EH (cell line): ENCODE measurements around the gene INPP1.

Experiments
- DNase-seq: peaks from one replicate; pipeline ENCODE4 v3.0.0-alpha.2; 2015; ENCODE audit warnings: low read depth

INPP1 gene

GRCh38 chr2:190409616-190410015 is 66.2 kb downstream of the INPP1 start:
- no peak for DNase-seq

GRCh38 chr2:190410166-190410565 is 66.8 kb downstream of the INPP1 start:
- no peak for DNase-seq

- no peak for DNase-seq
These were observed 69.6 kb downstream of the INPP1 start for GRCh38 chr2:190412966-190413365.

GRCh38 chr2:190413421-190413820 is 70.0 kb downstream of the INPP1 start:
- no peak for DNase-seq

- DNase-seq, result no peak
These were observed 71.9 kb downstream of the INPP1 start for GRCh38 chr2:190415251-190415650.

- DNase-seq, result no peak
These were observed 72.7 kb downstream of the INPP1 start for GRCh38 chr2:190415794-190416775.

GRCh38 chr2:190417045-190417842 is 73.9 kb downstream of the INPP1 start:
- DNase-seq, result no peak

GRCh38 chr2:190418727-190419126 is 75.3 kb downstream of the INPP1 start:
- no peak for DNase-seq

- no peak for DNase-seq
These were observed 77.4 kb downstream of the INPP1 start for GRCh38 chr2:190420801-190421200.
